Cardiac fibroblast (primary cell): ENCODE measurements around the gene TMEM9.

Experiments used
- DNase-seq, 2 donors: peaks; one replicate each; pipeline versions ENCODE4 v3.0.0 to v3.0.0-alpha.2; 2010; ENCODE audit warnings: low read depth in 2 of 2
- H3K4me3 ChIP-seq, 2 donors: replicated peaks in 1 of 2; 1 replicate in 1 of 2; 2 replicates in 1 of 2; pipeline ENCODE4 v1.5.1; 2011; ENCODE audit warnings: low read depth in 2 of 2, low read length in 2 of 2, mild to moderate bottlenecking in 2 of 2, moderate library complexity in 1 of 2
- TF ChIP-seq, protein P1 (sequence below): IDR thresholded peaks from one replicate; pipeline ENCODE4 v1.5.1; 2011; ENCODE audit warnings: low read depth, mild to moderate bottlenecking, low read length, inconsistent platforms

The TMEM9 gene

DNA sequence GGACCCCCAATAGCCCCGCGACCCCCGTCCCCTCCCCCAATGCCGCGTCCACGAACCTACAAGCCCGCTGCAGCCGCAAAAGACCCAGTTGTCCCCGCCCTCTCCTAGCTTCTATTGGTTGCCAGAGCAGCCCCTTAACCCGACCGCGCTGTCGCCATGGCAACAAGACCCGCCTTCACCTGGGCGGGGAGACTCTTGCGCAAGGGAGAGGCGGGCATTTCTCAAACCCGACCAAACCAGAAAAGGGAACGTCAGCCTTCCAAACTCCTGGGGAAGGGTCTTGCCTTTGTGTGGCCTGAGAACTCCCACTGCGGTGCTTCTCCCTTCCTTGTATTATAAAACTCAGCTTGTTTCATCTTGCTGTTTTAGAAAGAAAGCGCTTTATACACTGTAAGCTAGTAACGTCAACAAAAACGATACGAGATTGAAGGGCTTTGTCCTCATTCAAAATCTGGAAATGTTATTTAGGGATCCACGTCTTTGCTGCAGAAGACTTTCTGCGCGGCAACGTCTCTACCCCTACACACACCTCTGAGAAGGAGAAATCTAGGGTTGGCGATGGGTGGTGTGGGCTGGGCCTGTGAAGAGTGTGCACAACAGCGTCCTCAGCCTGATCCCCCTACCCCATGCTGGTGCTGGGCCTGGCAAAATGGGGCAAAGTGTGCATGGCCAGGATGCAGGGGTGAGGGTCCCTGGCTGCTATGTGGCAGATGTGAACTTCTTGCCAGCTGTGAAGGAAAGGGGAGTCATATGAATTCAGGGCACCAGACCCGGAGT lies at the start of gene TMEM9:
TSS of gene TMEM9 (minus strand) at position 86 of the 777 bp plus-strand sequence. CDS start 551 bp downstream, outside the sequence.
- TF ChIP-seq, protein P1, sequence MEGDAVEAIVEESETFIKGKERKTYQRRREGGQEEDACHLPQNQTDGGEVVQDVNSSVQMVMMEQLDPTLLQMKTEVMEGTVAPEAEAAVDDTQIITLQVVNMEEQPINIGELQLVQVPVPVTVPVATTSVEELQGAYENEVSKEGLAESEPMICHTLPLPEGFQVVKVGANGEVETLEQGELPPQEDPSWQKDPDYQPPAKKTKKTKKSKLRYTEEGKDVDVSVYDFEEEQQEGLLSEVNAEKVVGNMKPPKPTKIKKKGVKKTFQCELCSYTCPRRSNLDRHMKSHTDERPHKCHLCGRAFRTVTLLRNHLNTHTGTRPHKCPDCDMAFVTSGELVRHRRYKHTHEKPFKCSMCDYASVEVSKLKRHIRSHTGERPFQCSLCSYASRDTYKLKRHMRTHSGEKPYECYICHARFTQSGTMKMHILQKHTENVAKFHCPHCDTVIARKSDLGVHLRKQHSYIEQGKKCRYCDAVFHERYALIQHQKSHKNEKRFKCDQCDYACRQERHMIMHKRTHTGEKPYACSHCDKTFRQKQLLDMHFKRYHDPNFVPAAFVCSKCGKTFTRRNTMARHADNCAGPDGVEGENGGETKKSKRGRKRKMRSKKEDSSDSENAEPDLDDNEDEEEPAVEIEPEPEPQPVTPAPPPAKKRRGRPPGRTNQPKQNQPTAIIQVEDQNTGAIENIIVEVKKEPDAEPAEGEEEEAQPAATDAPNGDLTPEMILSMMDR = no peak
- H3K4me3 ChIP-seq = peak within 1 kb of the TSS; percentile 70 to 73
- peak; percentile 95 to 97 for DNase-seq

DNA sequence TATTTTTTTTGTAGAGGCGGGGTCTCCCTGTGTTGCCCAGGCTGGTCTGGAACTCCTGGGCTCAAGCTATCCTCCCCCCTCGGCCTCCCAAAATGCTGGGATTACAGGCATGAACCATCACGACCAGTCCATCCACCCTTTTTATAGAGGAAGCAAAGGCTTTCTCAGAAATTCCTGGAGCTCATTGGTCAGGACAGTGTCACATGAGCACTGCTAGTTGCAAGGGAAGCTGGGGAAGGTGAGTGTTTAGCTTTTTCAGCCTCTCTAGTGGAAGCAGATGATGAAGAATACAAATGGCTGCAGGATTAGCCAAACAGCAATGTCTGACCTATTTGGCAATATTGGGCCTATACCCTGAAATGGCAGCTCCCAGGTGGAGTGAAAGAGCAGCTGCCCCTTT lies 44.3 kb upstream of the TMEM9 start:
- TF ChIP-seq, protein P1 = no peak
- no peak overlapping the region for H3K4me3 ChIP-seq
- DNase-seq = no peak

DNA sequence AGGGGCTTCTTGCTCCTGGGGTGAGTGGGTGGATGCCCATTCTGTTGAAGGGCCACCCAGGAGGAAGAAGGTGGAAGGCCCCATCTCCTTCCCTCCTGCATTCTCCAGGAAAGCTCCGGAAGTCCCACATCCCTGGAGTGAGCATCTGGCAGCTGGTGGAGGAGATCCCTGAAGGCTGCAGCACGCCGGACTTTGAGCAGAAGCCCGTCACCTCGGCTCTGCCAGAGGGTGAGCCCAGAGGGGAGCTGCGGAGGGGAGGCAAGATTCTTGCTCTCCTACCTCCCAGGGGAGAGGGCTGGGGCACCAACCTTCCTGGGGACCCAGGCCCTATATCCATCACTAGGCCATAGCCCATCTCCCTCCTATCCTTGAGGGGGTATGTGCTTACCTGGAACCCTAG lies 39.8 kb upstream of the TMEM9 start:
- H3K4me3 ChIP-seq = no peak overlapping the region
- no peak for DNase-seq
- TF ChIP-seq, protein P1 = no peak

DNA sequence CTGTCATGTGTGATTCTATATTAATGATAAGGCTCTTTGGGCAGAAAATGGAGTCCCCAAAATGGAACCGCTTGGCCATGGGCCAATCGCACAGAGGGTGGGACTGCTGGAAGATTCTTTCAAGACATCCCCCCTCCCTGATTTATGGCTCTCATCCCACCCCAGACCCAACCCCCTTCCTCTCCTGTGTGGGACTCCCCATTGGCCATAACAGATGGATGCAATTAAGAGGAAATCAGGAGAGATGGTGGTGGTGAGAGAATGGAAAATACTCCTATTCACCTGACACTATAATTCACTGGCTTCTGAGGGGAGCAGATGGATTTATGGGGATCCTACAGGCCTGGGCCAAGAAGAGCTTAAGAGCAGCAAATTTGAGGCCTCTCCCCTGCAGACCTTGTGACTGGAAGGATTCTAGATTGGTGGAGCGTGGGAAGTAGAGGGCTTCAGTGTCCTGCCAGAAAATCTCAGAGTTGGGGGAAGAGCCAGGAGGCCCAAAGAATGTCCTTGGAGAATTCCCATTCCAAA lies 38.1 kb upstream of the TMEM9 start:
- DNase-seq = peak in 1 of 2 donors; percentile 39
- H3K4me3 ChIP-seq = no peak overlapping the region
- TF ChIP-seq, protein P1 = no peak

DNA sequence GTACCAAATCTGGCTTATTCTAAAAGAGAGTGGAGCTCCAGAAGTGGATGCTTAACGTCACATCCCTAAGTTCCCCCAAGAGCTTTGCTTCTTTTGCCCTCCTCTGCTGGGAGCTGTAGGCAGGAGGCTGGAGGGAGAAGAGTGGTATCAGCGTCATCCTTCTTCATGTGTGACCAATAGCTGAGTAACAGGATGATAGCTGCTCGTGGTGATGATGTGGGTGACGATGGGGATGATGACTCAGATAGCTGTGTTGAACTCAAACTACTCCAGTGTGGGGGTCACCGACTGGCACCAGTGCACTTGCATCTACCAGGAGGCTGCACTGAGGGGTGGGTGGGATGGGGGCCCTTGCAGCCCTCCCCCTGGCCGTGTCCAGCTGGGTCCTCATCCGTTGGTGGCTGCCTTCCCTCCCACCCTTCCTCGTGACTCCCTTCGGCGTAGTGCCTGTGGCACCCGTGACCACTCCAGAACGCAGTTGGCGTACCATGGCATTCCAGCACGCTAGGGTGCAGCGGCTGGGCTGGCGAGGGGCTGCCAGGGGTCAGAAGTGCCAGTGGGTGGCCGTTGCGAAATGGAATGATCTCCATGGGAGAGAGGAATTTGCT lies 37.5 kb upstream of the TMEM9 start:
- TF ChIP-seq, protein P1 = no peak
- no peak overlapping the region for H3K4me3 ChIP-seq
- peak; percentile 51 to 91 for DNase-seq

DNA sequence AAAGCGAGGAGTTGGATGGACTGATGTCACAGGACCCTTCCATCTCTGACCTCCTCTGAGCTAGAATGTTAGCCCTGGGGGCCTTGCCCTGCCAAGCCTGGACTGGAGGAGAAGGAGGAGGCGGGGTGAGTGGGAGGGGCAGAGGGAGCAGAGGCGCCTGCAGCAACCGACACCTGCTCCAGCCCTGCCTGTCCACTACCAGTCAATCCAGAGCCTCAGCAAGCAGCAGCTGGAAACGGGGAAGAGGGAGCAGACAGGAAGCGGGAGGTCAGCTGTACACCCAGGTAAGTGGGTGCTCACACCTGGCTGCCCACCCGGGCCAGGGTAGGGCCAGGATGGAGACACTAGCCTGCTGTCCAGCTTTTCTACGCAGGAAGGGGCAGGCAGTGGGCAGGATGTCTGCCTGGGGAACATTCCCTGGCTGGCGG lies 36.4 kb upstream of the TMEM9 start, which contains the start of gene IGFN1:
TSS of gene IGFN1 (plus strand) at position 201 of the 428 bp plus-strand sequence. CDS start 2,470 bp downstream, outside the sequence.
- H3K4me3 ChIP-seq = no peak within 1 kb of the TSS
- TF ChIP-seq, protein P1 = no peak
- DNase-seq = no peak
